Sigmoid colon (tissue), 7 donors: ENCODE results near the gene SPAG4. TPM values are rescaled to one million over a fixed set of nuclear protein-coding genes. Genes with fewer than 3 reads are reported as not detected.

Experiments used
- DNase-seq: peaks from one replicate; pipeline ENCODE4 v3.0.0-alpha.2; 2019
- H3K27ac ChIP-seq, 4 donors: fragments of 200-600 bp; sonication (generic); one replicate each; pipeline ENCODE4 v1.5.1; 2016 to 2019; ENCODE audit warnings: mild to moderate bottlenecking in 1 of 4
- H3K27me3 ChIP-seq, 3 donors: fragments of 200-600 bp; sonication (generic); one replicate each; pipeline ENCODE4 v1.5.1; 2019; ENCODE audit warnings: mild to moderate bottlenecking in 1 of 3
- H3K36me3 ChIP-seq, 4 donors: fragments of 200-600 bp; sonication (generic); one replicate each; pipeline ENCODE4 v1.5.1; 2016 to 2019
- H3K4me1 ChIP-seq, 4 donors: fragments of 200-600 bp; sonication (generic); one replicate each; pipeline ENCODE4 v1.5.1; 2017 to 2019
- H3K4me3 ChIP-seq, 4 donors: fragments of 200-600 bp; sonication (generic); one replicate each; pipeline ENCODE4 v1.5.1; 2017 to 2019; ENCODE audit warnings: mild to moderate bottlenecking in 2 of 4, moderate library complexity in 1 of 4
- H3K9me3 ChIP-seq, 4 donors: fragments of 200-600 bp in 3 of 4; sonication (generic) in 3 of 4; one replicate each; pipeline versions ENCODE4 v1.5.1 to v1.6.1; 2013 to 2019
- EP300 ChIP-seq, 4 donors: sonication (generic); formaldehyde crosslinking; IDR thresholded peaks; one replicate each; pipeline ENCODE4 v1.6.1; 2017; ENCODE audit warnings: antibody characterized with exemption in 4 of 4
- POLR2A ChIP-seq, 2 donors: fragments of 450-650 bp; IDR thresholded peaks; one replicate each; pipeline ENCODE4 v1.6.1; 2016; ENCODE audit warnings: antibody characterized with exemption in 2 of 2, mild to moderate bottlenecking in 2 of 2, moderate library complexity in 2 of 2
- POLR2AphosphoS5 ChIP-seq, 4 donors: sonication (generic); formaldehyde crosslinking; IDR thresholded peaks; one replicate each; pipeline ENCODE4 v1.6.1; 2017; ENCODE audit warnings: antibody characterized with exemption in 4 of 4
- WGBS, 2 donors: extraction: QIAGEN DNeasy Blood & Tissue Kit; methylation state at CpG; one replicate each; pipeline ENCODE4 v1.1.7; 2013; 5-methylcytosine and 5-hydroxymethylcytosine counted together
- intact Hi-C: fragments of 100-400 bp; cut with DNase I; formaldehyde crosslinking; loops from one replicate; pipeline ENCODE4 v1.15.1; 2023
- polyA plus RNA-seq, 3 donors: library from polyadenylated mRNA; stranded (reverse); fragments of 200-250 nt; gene quantifications; one replicate each; pipeline ENCODE4 v1.2.3, GENCODE V29; 2013
- total RNA-seq, 4 donors: library from RNA; depleted of rRNA; stranded (reverse); fragments of >200 nt; gene quantifications; one replicate each; pipeline ENCODE4 v1.1.0, GENCODE V29; 2016
- TF ChIP-seq, protein P1 (sequence below), 4 experiments: fragments of 450-650 bp in 3 of 4; fragments of 200-600 bp in 1 of 4; IDR thresholded peaks; one replicate each; pipeline ENCODE4 v1.5.1; 2016 to 2019; ENCODE audit warnings: antibody characterized with exemption in 4 of 4, mild to moderate bottlenecking in 3 of 4, moderate library complexity in 2 of 4
- donor health status: healthy with polysubstance abuse.
- donor health status: Bipolar disorder and iron deficiency.
- donor health status: healthy.

SPAG4 gene
- total and polyA plus RNA-seq, 7 donors, result 3.3 to 10.5 (median 4.1) TPM; not detected in 1

DNA sequence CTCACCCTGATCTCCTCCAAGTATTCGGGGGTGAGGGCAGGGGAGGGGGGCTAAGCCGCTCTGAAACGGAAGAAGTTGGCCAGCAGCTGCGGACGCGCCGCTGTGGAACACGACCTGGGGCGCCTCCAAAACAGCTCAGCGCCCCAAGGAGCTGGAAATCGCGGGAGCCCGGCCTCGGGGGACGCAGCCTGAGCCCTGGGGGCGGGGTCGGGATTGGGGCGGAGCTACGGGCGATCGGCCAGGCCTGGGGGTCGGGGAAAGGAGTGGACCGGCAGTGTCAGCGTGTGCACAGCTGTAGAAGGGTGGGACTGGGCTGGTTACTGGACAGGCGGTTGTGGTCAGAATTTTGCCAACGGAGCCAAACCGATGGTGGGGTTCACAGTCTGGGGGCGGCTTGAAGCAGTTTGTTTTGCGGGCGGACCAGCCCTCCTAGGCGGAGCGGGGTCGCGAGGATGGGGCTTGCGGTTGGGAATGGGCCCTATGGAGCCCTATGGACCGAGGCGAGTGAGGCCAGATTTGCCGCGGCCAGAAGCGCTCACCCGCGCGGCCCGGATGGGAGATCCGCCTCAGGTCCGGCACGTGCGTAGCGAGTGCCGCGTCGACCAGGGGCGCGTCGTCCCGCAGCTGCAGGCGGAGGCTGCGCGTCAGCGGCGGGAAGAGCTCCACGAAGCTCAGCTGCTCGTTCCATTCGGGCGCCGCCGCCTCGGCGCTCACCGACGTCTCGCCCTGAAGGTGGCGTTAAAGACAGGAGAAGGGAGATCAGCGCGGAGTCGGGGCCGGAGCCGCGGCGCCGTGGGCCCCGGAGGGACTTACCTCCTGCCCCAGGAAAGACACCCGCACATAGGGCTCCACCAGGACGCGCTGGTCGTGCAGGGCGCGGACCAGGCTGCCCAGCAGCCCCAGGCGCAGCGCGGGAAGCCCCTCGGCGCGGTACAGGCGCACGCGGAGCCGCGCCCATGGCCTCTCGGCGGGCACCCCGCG, 14.3 kb upstream of the SPAG4 start:
- H3K27ac ChIP-seq, result peak overlapping the region in 2 of 4 donors; percentile 47 to 62
- H3K4me3 ChIP-seq, result peak overlapping the region; percentile 26 to 59 (median 50)
- 1 to 2% methylated on average over 103 of the region's 103 CpGs for WGBS, 2 donors
- intact Hi-C loops, result loop anchor here (1.0 to 5.0 kb wide), 4 partner anchors 63 to 281 kb away; partner anchors contain the start of genes CPNE1, NFS1, RBM12 and ROMO1
- TF ChIP-seq POLR2AphosphoS5 (IDR thresholded peaks at IDR 0.05), result peak in 2 of 4 donors; percentile 43 to 56
- TF ChIP-seq POLR2A (IDR thresholded peaks at IDR 0.05), result no peak
- no peak for TF ChIP-seq EP300 (IDR thresholded peaks at IDR 0.05)
- TF ChIP-seq, protein P1, sequence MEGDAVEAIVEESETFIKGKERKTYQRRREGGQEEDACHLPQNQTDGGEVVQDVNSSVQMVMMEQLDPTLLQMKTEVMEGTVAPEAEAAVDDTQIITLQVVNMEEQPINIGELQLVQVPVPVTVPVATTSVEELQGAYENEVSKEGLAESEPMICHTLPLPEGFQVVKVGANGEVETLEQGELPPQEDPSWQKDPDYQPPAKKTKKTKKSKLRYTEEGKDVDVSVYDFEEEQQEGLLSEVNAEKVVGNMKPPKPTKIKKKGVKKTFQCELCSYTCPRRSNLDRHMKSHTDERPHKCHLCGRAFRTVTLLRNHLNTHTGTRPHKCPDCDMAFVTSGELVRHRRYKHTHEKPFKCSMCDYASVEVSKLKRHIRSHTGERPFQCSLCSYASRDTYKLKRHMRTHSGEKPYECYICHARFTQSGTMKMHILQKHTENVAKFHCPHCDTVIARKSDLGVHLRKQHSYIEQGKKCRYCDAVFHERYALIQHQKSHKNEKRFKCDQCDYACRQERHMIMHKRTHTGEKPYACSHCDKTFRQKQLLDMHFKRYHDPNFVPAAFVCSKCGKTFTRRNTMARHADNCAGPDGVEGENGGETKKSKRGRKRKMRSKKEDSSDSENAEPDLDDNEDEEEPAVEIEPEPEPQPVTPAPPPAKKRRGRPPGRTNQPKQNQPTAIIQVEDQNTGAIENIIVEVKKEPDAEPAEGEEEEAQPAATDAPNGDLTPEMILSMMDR (IDR thresholded peaks at IDR 0.05), result peak; percentile 15 to 33 (median 26)
- H3K4me1 ChIP-seq, result peaks cover 0 to 19% (median 19%) of the 10 kb centered on the region in 4 donors
- no peaks in the 10 kb centered on the region for H3K36me3 ChIP-seq
- peaks cover 0 to 29% (median 5%) of the 10 kb centered on the region in 3 donors for H3K27me3 ChIP-seq
- H3K9me3 ChIP-seq, result no peaks in the 10 kb centered on the region
- peak; percentile 91 for DNase-seq

DNA sequence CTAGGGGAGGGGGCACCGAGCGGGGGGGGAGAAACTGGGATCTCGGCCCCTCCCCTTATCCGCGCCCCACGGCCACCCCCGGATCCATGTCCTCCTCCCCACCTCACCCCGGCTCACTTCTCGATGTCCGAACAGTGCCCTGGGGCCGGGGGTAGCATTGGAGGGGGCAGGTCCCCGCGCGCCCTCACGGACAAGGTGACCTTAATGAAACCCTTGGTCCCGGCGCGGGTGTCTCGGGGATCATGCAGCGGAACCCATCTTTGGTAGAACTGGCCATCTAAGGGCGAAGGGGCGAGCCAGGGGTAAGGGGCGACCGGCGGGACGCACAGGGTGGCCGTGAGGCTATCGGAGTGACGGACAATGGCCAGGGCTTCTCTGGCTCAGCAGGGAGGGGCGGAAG, 13.6 kb upstream of the SPAG4 start:
- Histone ChIP-seq H3K27ac (peak overlapping the region in 2 of 4 donors; percentile 47 to 62), H3K4me1 (peaks cover 0 to 19% (median 19%) of the 10 kb centered on the region in 4 donors), H3K36me3 (no peaks in the 10 kb centered on the region), H3K4me3 (peak overlapping the region; percentile 26 to 59 (median 50)), H3K9me3 (no peaks in the 10 kb centered on the region), H3K27me3 (peaks cover 0 to 29% (median 5%) of the 10 kb centered on the region in 3 donors)
- WGBS, 2 donors, result 36 to 45% methylated on average over 30 of the region's 30 CpGs
- intact Hi-C loops, result loop anchor here (1.0 to 5.0 kb wide), 4 partner anchors 62 to 280 kb away; partner anchors contain the start of genes CPNE1, NFS1, RBM12 and ROMO1
- TF ChIP-seq EP300 (IDR thresholded peaks at IDR 0.05) (no peak), POLR2AphosphoS5 (IDR thresholded peaks at IDR 0.05) (no peak), POLR2A (IDR thresholded peaks at IDR 0.05) (no peak)
- TF ChIP-seq, protein P1 (IDR thresholded peaks at IDR 0.05), result no peak
- peak; percentile 65 for DNase-seq

DNA sequence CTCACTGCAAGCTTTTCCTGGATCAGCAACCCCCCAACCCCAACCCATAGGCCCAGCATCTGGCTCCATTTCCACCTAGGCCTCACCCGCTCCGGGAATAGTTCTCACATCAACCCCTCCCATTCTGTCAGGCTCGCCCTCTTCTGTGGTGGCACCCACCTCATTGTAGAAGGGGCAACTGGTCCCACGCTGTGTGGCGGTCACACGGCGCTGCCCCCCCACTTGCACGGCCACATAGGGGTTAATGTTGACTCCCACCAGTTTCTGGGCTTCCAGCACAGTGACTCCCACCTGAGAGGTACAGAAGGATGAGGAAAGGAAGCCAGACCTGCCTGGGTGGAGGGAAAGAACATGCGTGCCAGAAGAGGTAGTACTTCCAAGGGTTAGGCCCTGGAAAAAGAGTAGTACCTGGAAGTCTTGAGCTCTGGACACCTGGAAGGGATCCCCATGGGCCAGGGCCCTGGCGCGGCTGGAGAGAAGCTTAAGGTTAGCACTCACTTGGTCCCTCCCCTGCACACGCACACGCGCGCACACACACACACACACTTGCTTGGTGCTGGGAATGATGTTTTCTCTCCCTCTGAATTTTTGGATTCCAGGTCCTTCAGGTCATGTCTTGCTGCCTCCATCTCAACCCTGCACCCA, 12.7 kb upstream of the SPAG4 start:
- intact Hi-C loops, result loop anchor here (5.0 kb wide), 2 partner anchors 134 to 279 kb away; no protein-coding TSS in a partner anchor
- 93 to 94% methylated on average over 15 of the region's 15 CpGs for WGBS, 2 donors

More for the DNA sequence above, 12.7 kb upstream of the SPAG4 start:
- H3K27me3 ChIP-seq, result peaks cover 0 to 29% (median 5%) of the 10 kb centered on the region in 3 donors
- H3K9me3 ChIP-seq, result no peaks in the 10 kb centered on the region
- TF ChIP-seq, protein P1 (IDR thresholded peaks at IDR 0.05), result no peak
- TF ChIP-seq EP300 (IDR thresholded peaks at IDR 0.05) (no peak), POLR2AphosphoS5 (IDR thresholded peaks at IDR 0.05) (no peak)
- no peak overlapping the region for H3K27ac ChIP-seq
- no peaks in the 10 kb centered on the region for H3K36me3 ChIP-seq
- peak; percentile 50 for DNase-seq
- H3K4me1 ChIP-seq, result peaks cover 0 to 19% (median 19%) of the 10 kb centered on the region in 4 donors
- no peak overlapping the region for H3K4me3 ChIP-seq
